IPS-NIHi7 (cell line): ENCODE results near the gene MARCHF9.

Experiments used
- DNase-seq: peaks from one replicate; pipeline ENCODE4 v3.0.0; 2012; ENCODE audit warnings: mixed read lengths; ENCODE audit errors: extremely low spot score

The MARCHF9 gene

GRCh38 chr12:57753756-57754337 lies 1.1 kb upstream of the MARCHF9 start:
- DNase-seq = no peak

DNA sequence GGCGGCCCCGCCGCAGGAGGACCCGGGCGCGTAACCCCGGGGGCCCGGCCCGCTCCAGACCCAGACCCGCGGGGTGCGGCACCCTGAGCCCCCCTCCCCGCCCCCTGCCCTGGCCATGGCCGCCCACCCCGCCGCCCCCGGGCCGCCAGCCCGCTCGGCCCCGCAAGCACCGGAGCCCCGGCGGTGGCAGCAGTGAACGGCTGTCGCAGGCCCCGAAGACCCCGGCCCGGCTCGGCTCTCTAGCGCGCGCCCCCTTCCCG lies 221 bp downstream of the MARCHF9 start:
- DNase-seq = no peak

- no peak for DNase-seq
These were observed 810 bp downstream of the MARCHF9 start for GRCh38 chr12:57755454-57756372.

DNA sequence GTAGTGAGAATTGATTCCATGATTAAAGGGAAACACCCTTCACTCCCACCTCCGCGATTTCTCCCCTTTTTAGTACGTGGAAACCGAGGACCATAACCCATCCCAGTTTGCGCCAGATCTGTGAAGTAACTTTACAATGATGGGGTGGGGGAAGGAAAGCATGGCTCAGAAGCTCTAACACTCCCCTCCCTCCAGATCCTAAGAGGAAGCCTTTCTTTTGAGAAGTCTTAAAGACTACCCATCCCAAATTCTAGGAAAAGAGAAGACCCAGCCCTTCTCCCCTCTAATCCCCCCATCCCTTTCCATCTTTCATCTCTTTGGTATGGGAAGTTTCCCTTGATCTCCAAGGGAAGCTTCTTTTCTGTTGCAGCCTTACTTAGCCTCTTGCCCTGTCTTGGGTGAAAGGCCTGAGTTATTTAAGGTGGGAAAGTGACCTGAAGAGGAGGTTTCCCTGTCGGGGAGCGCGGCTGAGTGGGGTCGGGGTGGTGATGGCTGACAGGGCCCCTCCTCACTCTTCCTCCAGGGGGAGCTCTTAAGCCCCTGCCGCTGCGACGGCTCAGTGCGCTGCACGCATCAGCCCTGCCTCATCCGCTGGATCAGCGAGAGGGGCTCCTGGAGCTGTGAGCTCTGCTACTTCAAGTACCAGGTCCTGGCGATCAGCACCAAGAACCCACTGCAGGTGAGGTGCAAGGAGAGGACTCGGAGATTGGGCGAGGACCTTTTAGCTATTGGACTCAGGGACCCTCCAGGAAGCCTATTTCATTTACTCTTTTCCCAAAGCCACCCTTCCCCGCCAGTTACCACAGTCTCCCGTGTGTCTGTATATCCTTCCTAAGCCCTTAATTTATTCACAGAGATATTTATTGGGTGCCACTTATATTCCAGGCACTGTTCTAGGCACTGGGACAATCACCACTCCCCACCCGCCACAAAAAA lies 1.8 kb downstream of the MARCHF9 start:
- DNase-seq = peak; percentile 86

DNA sequence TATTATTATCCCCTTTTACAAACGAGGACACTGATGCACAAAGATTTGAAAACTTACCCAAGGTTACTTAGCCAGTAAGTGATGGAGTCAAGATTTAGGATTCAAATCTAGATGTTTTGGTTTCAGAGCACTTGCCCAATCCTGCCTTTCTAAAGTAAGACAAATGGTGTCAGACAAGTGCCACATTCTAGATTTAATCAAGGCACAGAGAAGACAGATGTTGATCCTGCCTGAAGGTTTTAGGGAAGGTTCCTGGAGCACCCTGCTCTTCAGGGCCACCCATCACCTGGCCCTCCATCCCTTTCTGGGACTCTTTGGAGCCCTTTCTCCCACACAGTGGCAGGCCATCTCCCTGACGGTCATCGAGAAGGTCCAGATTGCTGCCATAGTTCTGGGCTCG lies 2.9 kb downstream of the MARCHF9 start:
- no peak for DNase-seq

- no peak for DNase-seq
These were observed 3.9 kb downstream of the MARCHF9 start for GRCh38 chr12:57758552-57759359.

GRCh38 chr12:57759360-57759980 lies 4.6 kb downstream of the MARCHF9 start:
- peak; percentile 34 for DNase-seq

- DNase-seq = peak; percentile 66
These were observed 5.6 kb downstream of the MARCHF9 start for GRCh38 chr12:57760347-57760982.

- no peak for DNase-seq
These were observed 6.6 kb downstream of the MARCHF9 start for GRCh38 chr12:57761391-57761998.

- DNase-seq = no peak
These were observed 7.6 kb downstream of the MARCHF9 start for GRCh38 chr12:57762463-57762862.

DNA sequence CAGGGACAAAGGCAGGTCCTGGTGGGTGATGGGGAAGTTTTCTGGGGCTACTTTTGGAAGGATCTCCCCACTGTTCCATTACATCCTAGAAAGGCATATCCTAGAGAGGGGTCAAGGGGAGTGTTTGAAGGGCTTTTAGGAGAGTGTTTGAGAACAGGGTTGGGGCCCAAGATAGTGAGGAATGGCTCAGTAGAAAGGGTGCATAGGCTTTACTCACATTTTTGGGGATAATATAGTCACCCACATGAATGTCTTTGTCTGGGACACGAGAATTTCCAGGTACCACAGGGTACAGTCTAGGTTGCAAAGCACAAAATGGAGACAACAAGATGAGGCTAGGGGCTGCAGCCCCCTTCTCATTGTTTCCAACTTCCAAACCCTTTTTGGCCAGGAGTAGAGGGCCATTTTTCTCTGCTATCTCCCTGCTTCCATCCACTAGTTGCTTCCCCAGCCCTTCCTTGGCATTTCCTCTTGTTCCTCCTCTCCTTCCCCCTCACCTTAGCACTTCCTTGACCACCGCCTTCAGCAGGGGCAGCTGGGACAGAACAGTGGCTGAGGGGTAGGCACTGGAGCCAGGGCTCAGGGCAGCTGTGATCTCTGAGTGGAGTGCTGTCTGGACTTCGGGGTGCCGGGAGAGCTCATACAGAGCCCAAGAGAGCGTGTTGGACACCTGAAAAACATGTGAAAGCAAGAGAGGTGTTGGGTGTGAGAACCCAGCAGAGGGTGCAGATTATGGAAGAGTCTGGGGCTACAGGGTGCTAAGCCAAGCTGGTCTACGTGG lies 9.2 kb downstream of the MARCHF9 start:
- DNase-seq = no peak

DNA sequence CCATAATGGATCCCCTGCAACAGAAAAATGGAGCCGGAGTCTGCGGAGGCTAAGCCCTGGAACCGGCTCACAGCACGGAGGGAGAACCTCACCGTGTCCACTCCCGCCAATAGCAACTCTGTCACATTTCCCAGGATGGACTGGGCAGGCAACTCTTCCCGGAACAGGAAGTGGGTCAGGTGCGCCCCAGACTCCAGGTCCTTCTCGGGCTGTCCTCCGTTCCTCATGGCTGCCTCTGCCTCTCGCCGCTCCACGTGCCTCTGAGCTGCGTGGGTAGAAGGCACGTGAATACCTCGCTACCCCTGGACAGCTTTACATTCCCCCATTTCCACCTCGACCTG lies 9.7 kb downstream of the MARCHF9 start:
- DNase-seq = no peak

DNA sequence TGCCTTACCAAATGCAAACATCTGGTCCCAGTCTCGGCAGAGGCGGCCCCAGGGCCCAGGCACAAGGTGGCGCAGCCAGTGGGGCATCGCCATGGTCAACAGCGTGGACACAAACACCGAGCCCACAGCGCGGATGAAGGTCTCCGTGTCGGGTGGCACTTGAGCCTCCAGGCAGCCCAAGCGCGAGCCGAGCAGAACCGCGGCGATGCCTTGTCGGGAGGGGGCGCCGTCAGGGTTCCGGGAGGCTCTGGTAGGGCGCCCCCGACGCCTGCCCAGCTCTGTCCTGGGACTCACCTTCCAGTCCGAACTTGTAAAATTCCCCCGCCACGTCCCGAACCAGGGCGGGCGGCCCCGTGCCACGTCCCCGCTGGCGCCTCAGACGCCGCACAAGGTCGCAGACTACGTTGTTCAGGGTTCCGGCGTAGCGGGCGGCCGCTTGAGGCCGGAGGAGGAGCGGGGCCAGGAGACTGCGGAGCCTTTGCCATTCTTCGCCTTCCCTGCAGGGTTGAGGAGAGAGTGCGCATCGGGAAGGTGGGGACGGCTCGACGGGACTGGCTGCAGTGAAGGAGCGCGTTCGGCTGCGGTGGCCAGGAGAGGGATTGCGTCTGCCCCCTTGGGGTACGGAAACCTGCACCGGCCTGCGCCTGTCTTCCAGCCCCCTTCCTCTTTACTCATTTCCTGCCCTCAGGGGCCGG lies 10.2 kb downstream of the MARCHF9 start:
- DNase-seq = peak; percentile 48

DNA sequence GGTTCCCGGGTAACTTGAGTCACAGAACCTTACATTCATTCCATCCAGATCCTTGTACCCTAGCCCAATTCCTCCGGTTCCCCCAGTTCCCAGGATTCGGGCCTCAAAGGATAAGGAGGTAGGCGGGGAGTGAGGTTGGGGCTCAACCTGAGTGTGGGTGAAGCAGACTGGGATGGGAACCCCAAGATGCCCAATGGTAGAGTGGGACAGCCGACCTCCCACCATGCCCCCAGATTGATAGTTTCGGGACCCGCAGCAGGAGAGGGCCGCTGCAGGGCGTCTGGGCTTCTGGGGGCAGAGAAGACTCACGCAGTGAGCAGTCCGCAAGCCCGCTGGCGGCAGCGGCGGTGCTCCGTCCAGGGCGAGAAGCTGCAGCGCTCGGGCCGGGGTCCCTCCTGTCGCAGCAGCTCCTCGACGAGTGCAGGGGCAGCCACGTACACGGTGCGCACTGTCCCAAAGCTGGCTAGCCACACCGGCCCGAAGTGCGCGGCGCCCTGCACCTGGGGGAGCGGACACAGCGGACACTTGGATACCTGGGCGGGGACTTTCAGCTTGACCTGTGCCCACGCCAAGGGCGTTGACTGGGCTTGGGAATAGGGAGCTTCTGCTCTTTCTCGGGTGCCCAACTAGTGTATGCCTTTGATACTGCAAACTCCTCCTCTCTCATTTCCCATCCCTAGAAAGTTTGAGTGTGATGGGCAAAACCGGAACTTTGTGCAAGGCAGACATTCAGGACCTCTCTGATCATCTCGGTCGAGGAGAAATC lies 11.0 kb downstream of the MARCHF9 start:
- DNase-seq = no peak

DNA sequence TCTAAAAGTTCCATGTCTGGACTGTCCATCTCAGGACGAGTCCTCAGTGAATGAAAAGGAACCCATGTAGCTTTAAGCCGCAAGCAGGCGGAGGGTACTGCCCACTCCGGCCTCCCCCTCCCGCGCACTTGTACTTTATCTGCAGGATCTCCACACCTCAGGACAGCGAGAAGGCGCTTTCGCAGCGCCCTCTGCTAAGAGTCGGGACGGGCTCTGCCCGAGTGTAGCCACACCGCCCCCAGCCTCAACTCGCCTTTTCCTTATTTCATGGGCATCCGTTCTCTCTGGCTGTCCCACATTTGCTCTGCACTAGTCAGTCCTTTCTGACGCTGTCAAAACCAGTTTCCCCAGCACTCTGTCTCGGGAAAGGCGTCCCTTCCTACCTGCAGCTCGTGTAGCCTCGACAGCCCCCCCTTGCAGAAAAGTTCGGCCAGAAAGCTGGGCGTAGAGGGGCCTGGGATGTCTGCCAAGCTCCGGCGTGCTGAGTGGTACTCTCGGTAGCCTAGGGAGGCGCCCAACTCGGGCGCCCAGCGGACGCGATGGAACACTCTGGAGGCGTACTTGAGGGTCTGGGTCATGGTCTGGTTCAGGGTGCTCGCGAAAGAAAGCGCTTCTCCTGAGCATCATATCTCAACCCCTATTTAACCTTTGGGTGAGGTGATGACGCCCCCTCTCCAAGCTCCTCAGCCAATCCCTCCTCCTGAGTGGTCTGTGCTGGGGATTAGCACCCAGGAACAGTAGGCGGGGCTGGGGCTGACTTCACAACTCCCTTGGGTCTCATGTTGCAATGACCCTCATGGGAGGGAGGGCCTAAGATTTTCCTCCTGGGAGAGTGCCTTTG lies 11.8 kb downstream of the MARCHF9 start, which contains the start of gene CYP27B1:
Gene CYP27B1 (minus strand): TSS at position 615 of the 841 bp plus-strand sequence. CDS start 37 bp downstream, at position 578.
- peak; percentile 55 for DNase-seq

DNA sequence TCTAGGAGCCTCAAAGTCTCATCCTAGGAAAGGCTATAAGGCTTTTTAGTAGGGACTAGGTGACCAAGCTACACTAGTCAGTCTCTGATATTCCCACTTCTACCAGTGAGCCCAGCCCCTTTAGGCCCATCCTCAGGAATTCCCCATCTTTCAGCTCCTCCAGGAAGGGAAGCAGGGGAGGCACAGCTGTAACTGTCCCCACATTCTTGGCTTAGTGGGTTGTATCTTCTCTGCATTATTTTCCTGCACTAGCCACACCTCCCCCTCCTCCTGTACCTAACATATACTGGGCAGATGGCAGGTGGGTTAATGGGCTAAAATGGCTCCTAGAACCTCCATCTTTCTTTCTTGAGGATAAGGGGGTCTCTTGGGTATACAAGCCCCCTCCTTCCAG lies 12.4 kb downstream of the MARCHF9 start:
- no peak for DNase-seq

DNA sequence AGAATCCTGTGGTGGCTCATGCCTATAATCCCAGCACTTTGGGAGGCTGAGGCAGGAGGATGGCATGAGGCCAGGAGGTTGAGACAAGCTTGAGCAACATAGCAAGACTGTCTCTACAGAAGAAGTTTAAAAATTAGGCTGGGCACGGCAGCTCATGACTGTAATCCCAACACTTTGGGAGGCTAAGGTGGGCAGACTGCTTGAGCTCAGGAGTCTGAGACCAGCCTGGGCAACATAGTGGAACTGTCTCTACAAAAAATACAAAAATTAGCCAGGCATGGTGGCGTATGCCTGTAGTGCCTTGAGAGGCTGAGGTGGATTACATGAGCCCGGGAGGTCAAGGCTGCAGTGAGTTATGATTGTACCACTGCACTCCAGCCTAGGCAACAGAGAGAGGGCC lies 13.0 kb downstream of the MARCHF9 start:
- no peak for DNase-seq
